22Rv1 (cell line): Measurements from ENCODE around the gene OR13C4.

Experiments used
- CTCF ChIP-seq: fragments of 450-650 bp; IDR thresholded peaks from 2 replicates; pipeline ENCODE4 v1.5.1; 2017; ENCODE audit warnings: mild to moderate bottlenecking
- ZFX ChIP-seq: fragments of 450-650 bp; IDR thresholded peaks from 2 replicates; pipeline ENCODE4 v1.6.1; 2017; ENCODE audit warnings: antibody characterized with exemption, borderline replicate concordance

- TF ChIP-seq CTCF: no peak
- no peak for TF ChIP-seq ZFX
Observed at GRCh38 chr9:104553261-104553660, 26.3 kb upstream of the OR13C4 start.
